NOMO-1 (cell line): Measurements from ENCODE around the gene NT5C3B.
A peak's percentile ranks its signal among the peaks of the same experiment; 100 is the strongest.
"Not testable (repeated sequence)": the region's sequence is repeated elsewhere in the genome, so short reads cannot be mapped to it uniquely, and the experiment has no call there.

Experiments
- DNase-seq, 2 experiments: peaks; one replicate each; lab custom pipeline; 2025; ENCODE audit not compliant: unreplicated experiment in 2 of 2; lab: John Stamatoyannopoulos, UW

Gene NT5C3B

DNA sequence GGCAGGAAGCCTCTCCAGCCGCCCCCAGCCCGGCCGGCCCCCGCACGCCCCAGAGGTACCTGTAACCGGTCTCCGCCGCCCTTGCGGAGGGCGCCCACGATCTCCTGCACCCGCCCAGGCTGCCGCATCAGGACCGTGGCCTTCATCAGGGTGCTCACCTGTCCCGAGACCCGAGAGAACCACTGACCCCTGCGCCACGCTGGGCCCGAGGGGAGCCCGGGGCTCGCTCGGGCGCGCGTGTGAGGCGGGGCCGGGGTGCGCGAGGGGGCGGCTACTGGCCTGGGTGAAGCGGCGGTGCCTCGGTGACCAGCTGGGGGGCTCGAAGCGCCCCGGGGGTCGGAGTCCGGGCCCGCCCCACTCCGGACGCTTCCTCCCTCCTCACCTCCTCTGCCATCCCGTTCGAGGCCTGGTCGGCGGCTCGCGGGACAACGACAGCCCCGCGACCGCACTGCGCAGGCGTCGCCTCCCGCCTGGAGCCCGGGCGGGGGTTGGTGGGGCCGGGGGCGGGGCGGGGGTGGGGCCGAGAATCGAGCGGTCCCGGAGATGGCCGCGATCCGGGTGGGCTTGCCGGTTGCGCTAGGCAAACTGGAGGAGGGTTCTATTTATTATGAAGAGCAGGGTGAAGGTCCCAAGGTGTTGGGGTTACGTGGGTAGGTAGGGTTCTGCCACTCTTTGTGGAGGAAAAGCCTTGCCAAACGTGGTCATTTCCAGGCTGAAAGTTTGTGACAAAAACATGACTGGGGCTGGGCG is at the start of gene NT5C3B:
NT5C3B (minus strand) TSS at position 433 of the 750 bp plus-strand sequence; CDS start at position 394, 39 bp downstream.
- no peak for DNase-seq

DNA sequence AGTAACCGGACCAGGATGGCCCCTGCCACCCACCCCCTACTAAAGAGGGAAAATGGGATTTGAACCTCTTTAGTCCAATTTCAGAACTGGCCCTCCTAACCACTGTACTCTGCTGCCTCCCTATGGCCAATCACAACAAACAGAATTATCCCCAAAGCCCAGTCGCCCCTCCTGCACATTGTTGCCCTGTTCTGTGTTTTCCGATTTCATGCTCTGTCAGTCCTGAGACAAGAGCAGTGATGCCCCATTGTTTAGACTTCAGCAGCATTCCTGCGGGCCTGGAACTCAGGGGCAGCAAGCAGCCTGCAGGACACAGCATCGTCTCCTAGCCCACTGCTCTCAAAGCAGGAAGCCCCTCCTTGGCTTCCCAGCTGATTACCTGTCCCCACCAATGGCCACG is 49.7 kb upstream of the NT5C3B start:
- DNase-seq, result no peak

DNA sequence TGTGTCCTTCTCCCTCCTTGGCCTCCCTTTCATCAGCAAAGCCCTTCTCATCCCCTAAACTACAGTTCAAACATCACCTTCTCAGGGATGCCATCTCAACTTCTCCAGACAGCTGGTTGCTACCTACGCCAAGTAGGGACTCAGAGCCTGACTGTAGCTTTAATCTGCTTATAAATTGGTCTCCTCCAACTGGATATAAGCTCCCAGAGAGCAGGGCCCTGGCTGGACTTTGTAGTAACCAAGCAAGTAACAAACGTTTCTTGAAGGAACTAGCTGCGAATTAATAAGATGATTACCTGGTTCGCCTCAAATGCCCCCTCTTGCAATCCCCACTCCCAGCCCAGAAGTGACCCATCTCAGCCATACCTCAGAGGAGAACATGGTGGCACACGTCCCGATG is 46.7 kb upstream of the NT5C3B start:
- DNase-seq, result no peak

DNA sequence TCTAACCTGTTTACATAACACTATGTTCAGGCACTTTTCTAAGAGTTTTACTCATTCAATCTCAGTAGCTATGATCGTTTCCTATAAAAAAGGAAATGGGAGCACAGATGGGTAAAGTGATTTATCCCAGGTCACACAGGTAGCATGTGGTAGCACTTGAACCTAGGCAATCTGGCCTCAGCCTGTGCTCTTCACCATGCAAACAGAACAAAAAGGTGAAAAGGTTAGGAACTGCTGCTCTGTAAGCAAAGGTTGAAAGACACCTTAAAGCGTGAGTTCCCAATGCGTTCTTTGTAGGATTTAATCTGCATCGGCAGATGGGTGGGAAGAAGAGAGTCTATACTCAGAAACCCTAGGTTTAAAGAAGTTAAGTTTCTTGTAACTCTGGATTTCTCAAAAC is 44.1 kb upstream of the NT5C3B start:
- no peak for DNase-seq

DNA sequence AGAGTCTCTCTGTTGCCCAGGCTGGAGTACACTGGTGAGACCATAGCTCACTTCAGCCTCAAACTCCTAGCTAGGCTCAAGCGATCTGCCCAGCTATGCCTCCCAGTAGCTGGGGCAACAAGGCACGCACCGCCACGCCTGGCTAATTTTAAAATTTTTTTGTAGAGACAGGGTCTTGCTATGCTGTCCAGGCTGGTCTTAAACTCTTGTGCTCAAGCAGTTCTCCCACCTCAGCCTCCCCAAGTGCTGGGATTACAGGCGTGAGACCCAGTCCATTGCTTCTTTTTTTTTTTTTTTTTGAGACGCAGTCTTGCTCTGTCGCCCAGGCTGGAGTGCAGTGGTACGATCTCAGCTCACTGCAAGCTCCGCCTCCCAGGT is 38.2 kb upstream of the NT5C3B start:
- DNase-seq, result not testable (repeated sequence)

DNA sequence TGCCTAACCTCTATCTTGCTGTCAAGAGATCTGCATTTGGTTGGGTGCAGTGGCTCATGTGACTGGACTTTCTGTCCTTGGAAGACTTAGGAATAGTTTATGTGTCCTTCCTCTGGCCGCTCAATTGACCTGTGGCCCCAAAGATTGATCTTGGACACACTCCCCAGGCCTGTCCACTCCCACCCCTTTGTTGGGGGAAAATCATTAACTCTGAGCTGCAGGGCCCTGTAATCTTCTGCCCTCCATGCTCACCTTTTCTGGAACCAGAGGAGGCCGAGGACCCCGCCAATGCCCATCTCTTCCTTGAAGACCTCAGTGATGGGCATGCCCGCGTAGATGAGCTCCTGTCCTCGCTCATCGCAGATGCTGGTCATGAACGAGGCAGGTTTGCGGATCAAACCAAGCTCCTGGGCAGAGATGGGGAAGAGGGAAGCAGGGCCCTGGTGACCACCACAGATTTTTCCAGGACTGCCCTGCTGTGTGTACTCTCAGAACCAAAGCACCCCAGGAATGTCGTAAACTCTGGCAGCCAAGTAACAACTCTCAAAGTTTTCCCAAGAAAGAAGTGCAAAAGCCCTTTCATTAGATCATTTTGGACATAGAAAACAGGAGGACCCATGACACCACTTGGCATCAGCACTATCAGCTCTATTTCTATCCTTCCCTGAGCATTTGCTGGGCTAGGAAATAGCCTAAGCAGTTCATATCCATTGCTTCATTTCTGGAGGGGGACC is 37.7 kb upstream of the NT5C3B start:
- no peak for DNase-seq

DNA sequence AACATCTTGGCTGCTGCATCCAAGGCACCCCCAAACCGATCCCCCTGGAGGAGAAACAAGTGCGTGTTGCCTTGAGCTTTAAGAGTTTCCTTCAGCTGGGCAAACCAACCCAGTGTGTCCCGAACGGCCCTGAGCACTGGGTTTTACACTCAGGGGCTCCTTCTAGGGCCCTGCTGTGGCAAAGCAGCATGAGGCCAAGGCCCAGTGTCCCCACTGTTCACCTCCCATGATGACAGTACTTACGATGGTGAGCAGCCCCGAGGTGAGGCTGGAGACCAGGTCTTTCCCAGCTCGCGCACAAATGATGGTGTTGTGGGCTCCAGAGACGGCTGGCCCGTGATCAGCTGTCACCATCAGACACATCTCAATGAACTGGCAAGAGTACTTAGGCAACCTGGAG is 35.8 kb upstream of the NT5C3B start:
- no peak for DNase-seq

DNA sequence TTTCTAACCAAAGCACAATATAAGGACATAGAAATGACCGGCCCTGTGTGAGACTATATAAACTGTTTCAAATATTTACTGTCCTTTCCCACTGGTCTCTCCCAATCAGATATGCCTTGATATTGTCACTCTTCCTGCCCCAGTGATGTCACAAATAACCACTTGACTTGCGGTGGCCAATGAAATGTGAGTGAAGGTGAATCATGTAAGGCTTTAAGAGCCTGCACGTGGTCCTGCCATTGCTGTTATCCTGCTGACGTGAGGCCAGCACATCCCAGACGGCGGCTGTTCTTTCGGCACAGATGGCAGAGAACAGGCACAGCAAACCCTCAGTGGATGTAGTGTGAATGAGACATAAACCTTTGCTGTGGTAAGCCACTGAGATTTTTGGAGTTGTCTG is 34.6 kb upstream of the NT5C3B start:
- DNase-seq, result no peak

DNA sequence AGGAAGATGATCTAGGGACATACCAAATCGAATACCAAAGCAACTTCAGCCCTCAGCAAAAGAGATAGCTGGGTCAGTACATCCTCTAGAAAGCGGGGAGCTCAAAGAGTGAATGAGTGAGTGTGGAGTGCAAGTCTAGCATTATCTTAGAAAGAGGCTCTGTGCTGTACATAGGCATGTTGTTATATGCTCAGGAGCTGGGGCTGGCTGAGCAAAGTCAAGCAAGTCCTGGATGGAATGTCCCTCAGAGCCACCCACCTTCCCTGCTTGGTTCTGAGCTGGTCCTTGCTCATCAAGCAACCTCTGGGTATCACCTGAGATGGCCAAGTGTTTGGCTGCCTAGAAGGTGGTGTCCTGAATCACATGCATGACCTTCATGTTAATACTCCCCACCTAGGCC is 34.1 kb upstream of the NT5C3B start:
- no peak for DNase-seq

DNA sequence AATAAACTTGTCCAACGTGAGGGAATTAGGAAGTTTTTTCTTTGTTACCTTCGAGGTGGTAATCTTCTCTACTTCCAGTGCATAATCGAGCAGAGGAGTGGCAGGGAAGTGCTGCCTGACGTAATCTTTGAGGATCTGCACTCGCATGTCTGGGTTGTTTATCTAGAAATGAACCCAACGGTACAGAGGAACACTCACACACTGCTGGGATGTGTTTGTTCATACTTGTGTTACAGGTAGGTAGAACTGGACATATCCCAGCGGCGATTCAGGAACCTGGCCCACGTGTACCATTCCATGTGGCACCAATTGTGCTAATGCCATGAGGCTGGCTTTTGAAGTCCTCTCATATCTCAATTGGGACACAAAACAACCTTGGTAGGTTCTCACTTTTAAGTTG is 33.4 kb upstream of the NT5C3B start:
- DNase-seq, result no peak

DNA sequence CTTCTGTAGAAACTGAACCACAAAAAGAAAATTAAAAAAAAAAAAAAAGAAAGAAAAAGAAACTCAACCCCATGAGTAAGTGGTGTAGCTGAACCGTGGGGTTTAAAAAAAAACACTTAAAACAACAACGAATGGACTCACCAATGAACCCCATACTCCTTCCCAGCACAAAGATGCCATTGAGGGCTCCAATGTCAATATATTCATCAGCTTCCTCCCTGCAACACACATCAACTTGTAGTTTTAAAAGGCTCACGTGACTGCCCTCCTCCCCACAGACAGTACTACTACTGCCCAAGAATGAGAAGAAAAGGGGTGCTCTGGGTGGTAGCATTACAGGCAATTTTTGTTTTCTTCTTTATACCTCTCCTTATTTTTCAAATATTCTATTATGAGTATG is 32.5 kb upstream of the NT5C3B start:
- no peak for DNase-seq

DNA sequence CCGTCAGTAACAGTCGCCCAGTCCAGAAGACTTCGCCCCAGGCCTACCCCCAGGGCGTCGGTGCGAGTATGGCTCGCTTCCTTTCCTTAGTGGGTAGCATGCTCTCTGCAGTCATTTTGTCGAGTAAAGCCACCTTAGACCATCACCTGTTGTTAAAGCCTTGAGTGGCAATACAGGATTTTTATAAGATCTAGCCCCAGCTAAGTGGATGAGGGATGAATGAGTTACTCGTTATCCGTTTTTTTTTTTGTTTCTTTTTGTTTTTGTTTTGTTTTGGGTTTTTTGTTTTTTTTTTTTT is 29.5 kb upstream of the NT5C3B start:
- no peak for DNase-seq

DNA sequence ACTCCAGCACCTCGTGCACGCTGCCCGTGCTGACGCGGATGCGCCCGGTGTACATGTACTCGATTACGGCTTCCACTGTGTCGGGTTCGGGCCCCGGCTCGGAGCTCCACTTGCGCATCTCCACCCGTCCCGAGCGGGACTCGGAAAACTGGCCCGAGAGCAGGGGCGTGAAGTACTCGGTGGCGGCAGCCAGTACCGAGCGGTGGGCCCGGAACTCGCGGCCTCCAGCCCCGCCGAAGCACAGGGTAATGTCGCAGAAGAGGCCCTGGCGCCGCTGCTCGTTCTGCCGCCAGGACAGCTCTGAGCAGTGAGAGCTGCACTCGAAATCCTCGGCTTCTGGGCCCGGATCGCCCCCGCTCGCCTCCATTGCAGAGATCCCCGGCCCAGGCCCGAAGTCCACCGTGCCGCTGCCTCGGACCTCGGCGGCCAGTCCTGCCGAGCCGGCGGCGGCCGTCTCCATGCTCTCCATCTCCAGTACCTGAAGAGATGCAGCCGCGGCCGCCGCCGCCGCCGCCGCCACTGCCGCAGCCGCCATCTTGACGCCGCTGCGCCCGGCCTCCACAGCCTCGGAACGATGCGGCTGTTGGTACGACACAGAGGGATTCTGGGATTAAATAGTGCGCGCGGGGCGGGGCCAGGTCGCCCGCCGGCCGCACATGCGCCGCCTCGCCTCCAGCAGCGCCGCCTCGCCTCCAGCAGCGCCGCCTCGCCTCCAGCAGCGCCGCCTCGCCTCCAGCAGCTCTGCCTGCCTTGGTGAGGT is 29.0 kb upstream of the NT5C3B start, which contains the start of gene KLHL11:
KLHL11 (minus strand) TSS at position 588 of the 760 bp plus-strand sequence; CDS start at position 535, 53 bp downstream.
- peak; percentile 84 to 94 for DNase-seq

DNA sequence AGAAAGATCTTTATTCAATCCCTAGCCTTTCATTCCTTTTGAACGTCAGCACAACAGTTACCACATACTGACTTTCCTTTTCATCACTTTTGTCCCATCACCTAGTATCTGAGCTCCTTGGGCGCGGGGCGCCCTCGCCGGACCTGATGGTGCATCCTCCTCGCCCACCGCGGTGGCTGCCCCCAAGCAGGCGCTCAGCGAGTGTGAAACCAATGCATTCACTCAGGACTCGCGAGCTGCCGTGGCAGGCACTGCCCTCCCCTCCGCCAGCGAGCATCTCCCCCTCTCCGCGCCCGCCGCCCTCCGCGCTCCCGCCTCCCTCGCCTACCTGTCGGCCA is 28.4 kb upstream of the NT5C3B start:
- DNase-seq, result peak in 1 of 2 experiments; percentile 28

DNA sequence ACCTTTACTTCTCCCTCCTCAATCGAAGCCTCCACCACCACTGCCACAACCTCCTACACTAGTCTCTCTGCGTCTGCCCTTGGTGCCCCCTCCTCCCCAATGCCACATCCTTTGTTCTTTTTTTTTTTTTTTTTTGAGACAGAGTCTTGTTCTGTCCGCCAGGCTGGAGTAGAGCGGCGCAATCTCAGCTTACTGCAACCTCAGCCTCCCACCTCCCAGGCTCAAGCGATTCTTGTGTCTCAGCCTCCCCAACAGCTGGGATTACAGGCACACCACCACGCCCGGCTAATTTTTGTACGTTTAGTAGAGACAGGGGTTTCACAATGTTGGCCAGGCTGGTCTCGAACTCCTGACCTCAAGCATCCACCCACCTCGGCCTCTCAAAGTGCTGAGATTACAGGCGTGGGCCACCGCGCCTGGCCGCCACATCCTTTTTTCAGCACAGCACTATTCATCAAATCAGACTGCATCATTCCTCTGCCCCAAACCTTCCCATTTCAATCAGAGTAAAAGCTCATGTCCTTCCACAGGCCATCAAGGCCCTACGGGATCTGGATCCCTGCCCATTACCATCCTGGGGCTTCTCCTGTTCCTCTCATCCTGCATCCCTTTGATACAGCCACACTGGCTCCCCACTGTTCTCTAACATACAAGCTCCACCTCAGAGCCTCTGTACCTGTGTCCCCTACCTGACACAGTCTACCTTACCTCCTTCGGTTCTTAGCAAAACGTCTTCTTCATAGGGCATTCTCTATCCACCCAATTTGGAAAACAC is 27.2 kb upstream of the NT5C3B start:
- DNase-seq, result no peak

DNA sequence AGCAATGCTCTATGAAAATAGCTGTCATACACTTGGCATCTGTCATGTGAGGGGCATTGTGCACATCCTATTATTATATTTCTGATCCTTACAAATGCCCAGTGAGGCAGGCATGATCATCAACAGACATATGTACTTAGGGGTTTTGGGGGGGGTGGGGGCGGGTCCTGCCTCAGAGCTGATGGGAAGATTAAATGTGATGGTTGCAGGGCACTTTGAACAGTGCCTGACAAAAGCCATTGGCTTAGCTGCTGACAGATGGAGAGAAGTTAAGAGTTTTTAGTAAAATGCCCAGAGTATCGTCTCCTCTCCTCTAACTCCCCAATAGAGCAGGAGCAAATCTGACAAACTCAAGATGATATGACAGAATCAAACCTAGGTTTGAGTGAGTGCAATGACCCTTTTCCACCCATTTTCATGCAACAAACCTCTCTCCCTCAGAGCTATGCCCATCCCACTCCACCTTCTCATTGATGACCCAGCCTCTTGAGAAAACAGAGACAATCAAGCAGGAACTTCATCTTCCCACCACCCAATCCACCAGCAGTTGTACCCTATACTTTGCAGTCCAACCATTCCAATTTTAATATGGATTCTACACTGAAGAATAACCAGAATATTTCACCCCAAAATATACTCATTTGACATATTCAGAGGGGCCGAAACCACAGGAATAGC is 24.4 kb upstream of the NT5C3B start:
- DNase-seq, result no peak

DNA sequence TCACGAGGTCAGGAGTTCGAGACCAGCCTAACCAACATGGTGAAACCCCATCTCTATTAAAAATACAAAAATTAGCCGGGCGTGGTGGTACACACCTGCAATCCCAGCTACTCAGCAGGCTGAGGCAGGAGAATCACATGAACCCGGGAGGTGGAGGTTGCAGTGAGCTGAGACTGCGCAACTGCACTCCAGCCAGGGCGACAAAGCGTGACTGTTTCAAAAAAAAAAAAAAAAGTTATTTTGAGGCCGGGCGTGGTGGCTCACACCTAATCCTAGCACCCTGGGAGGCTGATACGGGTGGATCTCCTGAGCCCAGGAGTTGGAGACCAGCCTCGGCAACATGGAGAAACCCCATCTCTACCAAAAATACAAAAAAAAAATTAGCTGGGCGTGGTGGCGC is 15.3 kb upstream of the NT5C3B start:
- not testable (repeated sequence) for DNase-seq

DNA sequence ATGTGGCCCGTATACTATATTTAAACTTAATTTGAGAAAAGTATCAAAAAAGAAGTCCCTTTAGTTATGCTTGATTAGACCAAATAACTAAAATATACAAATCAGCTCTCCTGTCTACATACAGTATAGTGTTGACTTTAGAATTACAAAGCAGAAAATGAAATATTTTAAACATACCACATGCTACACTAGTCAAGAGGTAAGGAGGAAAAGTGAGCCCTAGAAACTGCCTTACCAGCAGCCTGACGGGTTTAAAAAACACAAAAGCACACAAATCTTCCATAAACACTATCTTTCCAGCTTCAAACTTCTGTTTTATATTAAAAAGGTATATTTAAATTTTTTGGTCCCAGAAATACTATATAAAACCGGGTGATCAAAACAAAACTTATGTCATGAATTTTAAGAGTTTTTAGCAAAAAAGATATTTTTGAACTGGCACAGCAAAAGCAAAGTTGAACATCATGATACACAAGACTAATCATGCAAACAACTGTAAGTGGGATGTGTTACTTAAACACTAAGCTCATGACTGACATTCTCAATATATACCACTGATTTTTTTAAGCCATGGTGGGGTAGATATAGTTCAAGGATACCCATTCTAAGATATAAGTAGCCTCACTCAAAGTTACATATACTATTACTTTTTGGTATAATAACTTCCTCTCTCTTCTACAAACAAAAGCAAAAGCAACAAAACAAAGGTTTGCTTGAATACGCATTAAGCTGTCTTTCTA is 13.4 kb upstream of the NT5C3B start:
- DNase-seq, result no peak

DNA sequence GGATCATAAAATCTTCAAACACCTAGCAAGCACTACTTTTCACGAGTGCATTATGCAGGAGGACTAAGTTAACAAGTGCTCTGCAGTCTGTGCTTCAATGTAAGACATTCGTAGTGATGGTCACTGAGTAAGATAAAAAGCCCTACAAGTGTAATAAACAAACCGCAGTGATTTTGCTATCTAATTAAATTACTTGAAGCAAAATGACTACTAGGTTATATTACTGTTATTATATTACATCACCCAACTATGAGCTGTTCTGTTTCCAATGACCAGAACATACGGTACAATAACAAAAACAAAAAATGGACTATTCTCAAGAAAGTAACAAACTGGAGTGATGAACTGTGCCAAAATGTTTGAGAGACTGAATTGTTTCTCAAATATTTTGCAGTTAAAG is 12.8 kb upstream of the NT5C3B start:
- DNase-seq, result no peak

DNA sequence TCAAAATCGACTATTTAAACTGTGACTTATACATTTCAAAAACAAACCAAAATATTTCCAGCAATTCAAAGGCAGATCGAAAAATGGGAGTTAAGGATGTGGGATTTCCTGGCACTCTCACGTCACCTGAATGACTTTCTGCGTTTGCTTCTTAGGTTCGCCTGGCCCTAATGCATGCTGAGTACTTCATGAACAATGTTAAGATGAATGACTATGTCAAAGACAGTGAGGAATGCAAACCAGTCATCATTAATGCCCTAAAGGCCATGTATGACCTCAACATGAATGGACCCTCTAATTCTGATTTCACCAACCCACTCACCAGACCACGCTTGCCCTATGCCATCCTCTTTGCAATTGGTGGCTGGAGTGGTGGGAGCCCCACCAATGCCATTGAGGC is 8.9 kb upstream of the NT5C3B start:
- DNase-seq, result no peak
